ENCODE data around the gene AGAP1.

Gene AGAP1

DNA sequence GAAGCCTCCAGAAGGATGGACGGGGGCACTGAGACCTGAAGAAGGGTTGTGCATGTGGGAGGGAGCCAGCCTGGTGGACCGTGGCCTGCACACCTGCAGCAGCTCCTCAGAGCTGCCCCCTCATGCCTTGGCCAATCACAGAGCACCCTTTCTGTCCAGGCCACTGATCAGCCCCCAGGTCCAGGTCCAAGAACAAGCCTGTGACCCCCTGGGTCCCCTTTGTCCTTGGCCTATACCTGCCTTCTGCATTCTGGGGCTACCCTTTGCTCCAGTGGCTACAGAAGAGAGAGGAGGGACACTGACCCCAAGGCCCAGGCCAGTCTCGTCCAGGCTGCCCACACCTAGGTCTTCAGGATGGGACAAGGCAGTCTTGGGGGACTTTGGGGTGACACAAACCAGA is 62.2 kb downstream of the AGAP1 start:
- TF ChIP-seq POLR2AphosphoS5 (IDR thresholded peaks at IDR 0.05; ENCODE audit: low read depth, low read length) (no peak), FOXP2 (optimal IDR thresholded peaks at IDR 0.05; ENCODE audit: borderline replicate concordance, extremely low read depth, extremely low read length, insufficient read depth) (no peak), SIN3A (IDR thresholded peaks at IDR 0.05; ENCODE audit: borderline replicate concordance, insufficient read depth, low read length) (no peak), TAF1 (IDR thresholded peaks at IDR 0.05; ENCODE audit: borderline replicate concordance, insufficient read depth, low read length) (no peak)
- TF ChIP-seq, protein P1, sequence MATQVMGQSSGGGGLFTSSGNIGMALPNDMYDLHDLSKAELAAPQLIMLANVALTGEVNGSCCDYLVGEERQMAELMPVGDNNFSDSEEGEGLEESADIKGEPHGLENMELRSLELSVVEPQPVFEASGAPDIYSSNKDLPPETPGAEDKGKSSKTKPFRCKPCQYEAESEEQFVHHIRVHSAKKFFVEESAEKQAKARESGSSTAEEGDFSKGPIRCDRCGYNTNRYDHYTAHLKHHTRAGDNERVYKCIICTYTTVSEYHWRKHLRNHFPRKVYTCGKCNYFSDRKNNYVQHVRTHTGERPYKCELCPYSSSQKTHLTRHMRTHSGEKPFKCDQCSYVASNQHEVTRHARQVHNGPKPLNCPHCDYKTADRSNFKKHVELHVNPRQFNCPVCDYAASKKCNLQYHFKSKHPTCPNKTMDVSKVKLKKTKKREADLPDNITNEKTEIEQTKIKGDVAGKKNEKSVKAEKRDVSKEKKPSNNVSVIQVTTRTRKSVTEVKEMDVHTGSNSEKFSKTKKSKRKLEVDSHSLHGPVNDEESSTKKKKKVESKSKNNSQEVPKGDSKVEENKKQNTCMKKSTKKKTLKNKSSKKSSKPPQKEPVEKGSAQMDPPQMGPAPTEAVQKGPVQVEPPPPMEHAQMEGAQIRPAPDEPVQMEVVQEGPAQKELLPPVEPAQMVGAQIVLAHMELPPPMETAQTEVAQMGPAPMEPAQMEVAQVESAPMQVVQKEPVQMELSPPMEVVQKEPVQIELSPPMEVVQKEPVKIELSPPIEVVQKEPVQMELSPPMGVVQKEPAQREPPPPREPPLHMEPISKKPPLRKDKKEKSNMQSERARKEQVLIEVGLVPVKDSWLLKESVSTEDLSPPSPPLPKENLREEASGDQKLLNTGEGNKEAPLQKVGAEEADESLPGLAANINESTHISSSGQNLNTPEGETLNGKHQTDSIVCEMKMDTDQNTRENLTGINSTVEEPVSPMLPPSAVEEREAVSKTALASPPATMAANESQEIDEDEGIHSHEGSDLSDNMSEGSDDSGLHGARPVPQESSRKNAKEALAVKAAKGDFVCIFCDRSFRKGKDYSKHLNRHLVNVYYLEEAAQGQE (IDR thresholded peaks at IDR 0.05; ENCODE audit: insufficient read depth in 1 of 2, low read depth in 2 of 2, low read length in 2 of 2): no peak

DNA sequence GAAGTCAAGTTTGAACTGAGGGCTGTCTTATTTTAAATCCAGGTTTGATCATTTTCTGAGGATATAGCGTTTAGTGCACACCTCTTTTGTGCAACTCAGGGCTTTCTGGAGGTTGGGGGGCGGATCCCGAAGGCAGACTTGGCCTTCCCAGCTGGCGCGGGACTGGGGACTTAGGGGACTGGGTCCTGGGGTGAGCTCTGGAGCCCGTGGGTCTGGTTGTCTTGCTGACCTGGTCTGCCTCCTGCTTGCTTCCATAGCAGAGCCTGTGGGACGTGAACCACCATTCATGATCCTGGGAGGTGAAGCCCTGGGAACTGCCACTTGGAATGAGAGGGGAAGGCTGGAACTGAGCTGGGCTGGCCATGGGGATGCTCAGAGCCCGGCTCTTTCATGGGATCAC is 63.1 kb downstream of the AGAP1 start:
- TF ChIP-seq SIN3A (IDR thresholded peaks at IDR 0.05; ENCODE audit: borderline replicate concordance, insufficient read depth, low read length) (no peak), TAF1 (IDR thresholded peaks at IDR 0.05; ENCODE audit: borderline replicate concordance, insufficient read depth, low read length) (no peak), FOXP2 (optimal IDR thresholded peaks at IDR 0.05; ENCODE audit: borderline replicate concordance, extremely low read depth, extremely low read length, insufficient read depth) (no peak), POLR2AphosphoS5 (IDR thresholded peaks at IDR 0.05; ENCODE audit: low read depth, low read length) (no peak)
- TF ChIP-seq, protein P1 (IDR thresholded peaks at IDR 0.05; ENCODE audit: insufficient read depth in 1 of 2, low read depth in 2 of 2, low read length in 2 of 2): no peak

DNA sequence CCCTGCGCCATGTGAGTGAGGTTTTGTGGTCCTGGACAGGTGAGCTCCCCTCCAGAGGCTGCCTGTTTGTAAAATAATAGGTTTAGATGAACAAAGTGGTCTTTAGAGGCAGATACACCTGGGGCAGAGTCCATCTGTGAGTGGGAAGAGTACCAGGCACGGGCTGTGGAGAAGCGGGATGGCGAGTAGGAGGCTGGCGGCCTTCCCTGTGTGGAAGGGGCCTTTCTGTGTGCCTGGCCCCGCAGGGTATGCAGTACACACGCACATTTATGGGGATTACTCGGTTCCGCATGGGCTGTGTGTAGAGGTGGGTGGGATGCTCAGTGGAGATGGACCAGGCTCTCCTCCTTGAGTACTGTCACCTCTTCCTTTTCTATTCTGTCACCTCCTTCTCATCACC is 64.1 kb downstream of the AGAP1 start:
- TF ChIP-seq FOXP2 (optimal IDR thresholded peaks at IDR 0.05; ENCODE audit: borderline replicate concordance, extremely low read depth, extremely low read length, insufficient read depth): no peak
- no peak for TF ChIP-seq SIN3A (IDR thresholded peaks at IDR 0.05; ENCODE audit: borderline replicate concordance, insufficient read depth, low read length)
- no peak for TF ChIP-seq TAF1 (IDR thresholded peaks at IDR 0.05; ENCODE audit: borderline replicate concordance, insufficient read depth, low read length)

DNA sequence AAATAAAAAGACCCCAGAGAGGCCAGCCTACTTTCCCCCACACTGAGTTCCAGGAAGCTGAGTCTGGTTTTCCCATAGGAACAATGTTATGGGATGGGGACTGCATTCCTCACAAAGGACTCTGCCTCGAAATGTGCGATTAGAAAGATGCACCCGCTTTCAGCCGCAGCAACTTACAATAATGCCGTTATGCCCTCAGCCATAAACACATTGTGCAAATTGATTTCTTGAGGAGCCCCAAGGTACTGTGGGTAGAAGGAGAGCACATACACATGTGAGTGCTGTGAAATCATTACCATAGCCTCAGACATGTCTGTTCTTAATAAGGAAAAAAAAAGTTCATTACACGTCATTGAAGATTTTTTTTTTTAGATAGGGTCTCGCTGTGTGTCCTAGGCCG is 64.7 kb downstream of the AGAP1 start:
- TF ChIP-seq FOXP2 (optimal IDR thresholded peaks at IDR 0.05; ENCODE audit: borderline replicate concordance, extremely low read depth, extremely low read length, insufficient read depth) (no peak), POLR2AphosphoS5 (IDR thresholded peaks at IDR 0.05; ENCODE audit: low read depth, low read length) (no peak), SIN3A (IDR thresholded peaks at IDR 0.05; ENCODE audit: borderline replicate concordance, insufficient read depth, low read length) (no peak), TAF1 (IDR thresholded peaks at IDR 0.05; ENCODE audit: borderline replicate concordance, insufficient read depth, low read length) (no peak)
- TF ChIP-seq, protein P1 (IDR thresholded peaks at IDR 0.05; ENCODE audit: insufficient read depth in 1 of 2, low read depth in 2 of 2, low read length in 2 of 2): no peak

DNA sequence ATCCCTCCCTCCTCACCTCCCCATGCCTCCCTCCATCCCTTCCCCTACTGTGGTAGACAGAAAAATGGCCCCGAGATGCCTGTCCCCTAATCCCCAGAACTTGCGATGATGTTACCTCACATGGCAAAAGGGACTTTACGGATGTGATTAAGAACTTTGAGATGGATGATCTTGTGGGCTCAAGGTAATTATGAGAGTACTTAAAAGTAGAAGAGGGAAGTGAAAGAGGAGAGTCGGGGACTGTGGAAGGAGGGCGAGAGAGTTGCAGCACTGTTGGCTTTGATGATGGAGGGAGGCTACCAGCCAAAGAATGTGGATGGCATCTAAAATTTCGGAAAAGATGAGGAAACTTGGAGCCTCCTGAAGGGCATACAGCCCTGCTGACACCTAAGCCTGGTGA is 66.5 kb downstream of the AGAP1 start:
- TF ChIP-seq FOXP2 (optimal IDR thresholded peaks at IDR 0.05; ENCODE audit: borderline replicate concordance, extremely low read depth, extremely low read length, insufficient read depth): no peak
- no peak for TF ChIP-seq POLR2AphosphoS5 (IDR thresholded peaks at IDR 0.05; ENCODE audit: low read depth, low read length)

DNA sequence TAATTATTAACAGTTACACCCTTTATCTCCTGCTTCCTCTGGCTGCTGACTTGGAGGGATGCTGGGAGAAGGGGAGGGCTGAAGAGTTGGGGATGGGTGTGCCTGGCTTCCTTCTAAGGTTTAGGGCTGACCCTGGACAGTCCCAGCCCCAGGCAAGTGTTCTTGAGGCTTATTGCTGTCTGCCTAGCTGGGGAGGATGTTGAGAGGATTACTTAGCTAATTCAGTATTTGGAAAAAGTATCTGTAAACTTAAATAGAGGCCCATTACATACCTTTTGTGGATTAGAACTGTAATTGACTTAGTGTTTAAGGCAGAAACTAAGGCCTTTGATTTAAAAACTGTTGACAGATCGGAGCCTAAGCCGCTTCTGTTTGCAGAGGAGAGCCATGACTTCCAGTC is 67.6 kb downstream of the AGAP1 start:
- TF ChIP-seq FOXP2 (optimal IDR thresholded peaks at IDR 0.05; ENCODE audit: borderline replicate concordance, extremely low read depth, extremely low read length, insufficient read depth) (no peak), SIN3A (IDR thresholded peaks at IDR 0.05; ENCODE audit: borderline replicate concordance, insufficient read depth, low read length) (no peak), TAF1 (IDR thresholded peaks at IDR 0.05; ENCODE audit: borderline replicate concordance, insufficient read depth, low read length) (no peak), POLR2AphosphoS5 (IDR thresholded peaks at IDR 0.05; ENCODE audit: low read depth, low read length) (no peak)
- TF ChIP-seq, protein P1 (IDR thresholded peaks at IDR 0.05; ENCODE audit: insufficient read depth in 1 of 2, low read depth in 2 of 2, low read length in 2 of 2): no peak
